Astrocyte of the spinal cord (primary cell): ENCODE data around the gene PTCD1.
A peak's percentile ranks its signal among the peaks of the same experiment; 100 is the strongest.

Experiments
- DNase-seq: peaks from one replicate; pipeline ENCODE4 v3.0.0; 2011; ENCODE audit warnings: low read depth, low spot score
- H3K4me3 ChIP-seq: 2 replicates; pipeline ENCODE4 v1.5.1; 2011; ENCODE audit warnings: low read depth, mild to moderate bottlenecking, low read length, moderate library complexity
- in situ Hi-C: cut with HindIII; loops from 2 replicates; pipeline ENCODE4 v1.10.0; 2017; ENCODE audit warnings: low sequenced_read_pairs
- TF ChIP-seq, protein P1 (sequence below): IDR thresholded peaks from 2 replicates; pipeline ENCODE4 v1.5.1; 2012; ENCODE audit warnings: low read depth, mild to moderate bottlenecking, low read length, inconsistent platforms

The PTCD1 gene

DNA sequence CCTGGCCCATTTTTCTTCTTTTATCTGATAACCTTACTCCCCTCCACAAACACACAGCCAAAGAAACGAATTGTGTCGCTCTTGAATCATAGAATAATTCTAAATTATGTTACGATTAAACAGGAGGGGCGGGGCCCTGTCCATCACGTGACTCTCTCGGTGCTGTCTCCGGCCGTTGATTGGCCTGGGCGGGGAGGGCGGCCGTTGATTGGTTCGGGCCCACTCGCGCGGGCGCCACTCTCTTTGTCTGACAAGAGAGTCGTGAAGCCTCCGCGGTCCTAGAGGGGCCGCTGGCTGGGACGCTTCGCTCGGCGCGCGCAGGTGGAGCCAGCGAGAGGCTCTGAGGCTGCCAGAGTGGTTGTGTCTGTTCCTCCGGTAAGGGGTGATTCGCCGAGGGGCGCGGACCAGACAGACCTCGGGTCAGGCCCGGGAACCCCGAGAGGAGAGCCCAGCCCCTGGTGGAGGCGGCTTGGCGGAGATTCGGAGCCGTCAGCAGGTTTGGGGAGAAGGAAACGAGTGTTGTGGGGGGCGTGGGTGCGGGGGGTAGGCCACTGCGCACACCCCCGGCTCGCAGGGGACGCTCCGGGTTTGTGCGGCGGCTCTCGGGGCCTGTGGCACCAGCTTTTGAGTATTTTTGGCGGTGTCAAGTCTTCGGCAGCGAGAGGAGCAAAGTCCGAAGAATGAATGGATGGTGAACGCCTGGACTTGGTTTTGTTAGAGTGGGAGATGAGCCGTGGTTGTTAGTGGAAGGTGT, 34.1 kb upstream of the PTCD1 start, which contains the start of gene ZNF789:
ZNF789 (plus strand) TSS at position 330 of the 754 bp plus-strand sequence. CDS start 3,567 bp downstream, outside the sequence.
- TF ChIP-seq, protein P1, sequence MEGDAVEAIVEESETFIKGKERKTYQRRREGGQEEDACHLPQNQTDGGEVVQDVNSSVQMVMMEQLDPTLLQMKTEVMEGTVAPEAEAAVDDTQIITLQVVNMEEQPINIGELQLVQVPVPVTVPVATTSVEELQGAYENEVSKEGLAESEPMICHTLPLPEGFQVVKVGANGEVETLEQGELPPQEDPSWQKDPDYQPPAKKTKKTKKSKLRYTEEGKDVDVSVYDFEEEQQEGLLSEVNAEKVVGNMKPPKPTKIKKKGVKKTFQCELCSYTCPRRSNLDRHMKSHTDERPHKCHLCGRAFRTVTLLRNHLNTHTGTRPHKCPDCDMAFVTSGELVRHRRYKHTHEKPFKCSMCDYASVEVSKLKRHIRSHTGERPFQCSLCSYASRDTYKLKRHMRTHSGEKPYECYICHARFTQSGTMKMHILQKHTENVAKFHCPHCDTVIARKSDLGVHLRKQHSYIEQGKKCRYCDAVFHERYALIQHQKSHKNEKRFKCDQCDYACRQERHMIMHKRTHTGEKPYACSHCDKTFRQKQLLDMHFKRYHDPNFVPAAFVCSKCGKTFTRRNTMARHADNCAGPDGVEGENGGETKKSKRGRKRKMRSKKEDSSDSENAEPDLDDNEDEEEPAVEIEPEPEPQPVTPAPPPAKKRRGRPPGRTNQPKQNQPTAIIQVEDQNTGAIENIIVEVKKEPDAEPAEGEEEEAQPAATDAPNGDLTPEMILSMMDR: no peak
- H3K4me3 ChIP-seq: peak within 1 kb of the TSS; percentile 91
- DNase-seq: peak; percentile 98
- in situ Hi-C loops: no loop called here

DNA sequence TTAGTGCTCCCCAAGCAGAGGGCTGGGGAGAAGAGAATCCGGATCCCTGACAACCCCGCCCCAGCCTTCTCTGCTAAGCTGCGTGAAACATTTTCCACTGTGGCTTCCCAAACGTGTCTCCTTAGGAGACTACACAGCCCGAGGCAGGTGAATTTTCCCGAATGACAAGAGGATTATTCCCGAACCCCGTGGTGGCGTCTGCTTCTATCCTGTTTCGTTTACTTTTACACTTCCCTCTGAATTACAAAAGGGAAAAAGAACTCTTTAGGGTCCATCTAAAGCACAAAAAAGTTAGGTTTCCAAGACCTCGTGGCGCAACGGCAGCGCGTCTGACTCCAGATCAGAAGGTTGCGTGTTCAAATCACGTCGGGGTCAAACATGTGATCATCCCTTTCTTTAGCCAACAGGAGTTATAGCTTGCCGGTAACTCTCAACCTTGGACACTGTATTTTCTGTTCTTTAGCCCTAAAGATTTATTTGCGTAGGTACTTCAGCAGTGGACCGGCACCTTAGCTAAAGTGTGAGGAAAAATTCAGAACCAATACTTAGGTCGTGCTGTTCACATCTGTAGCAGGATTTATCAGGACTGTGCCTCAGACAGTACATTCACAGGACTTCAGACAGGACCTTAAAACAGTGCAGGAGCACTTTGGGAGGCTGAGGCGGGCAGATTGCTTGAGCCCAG, 30.9 kb upstream of the PTCD1 start:
- TF ChIP-seq, protein P1: no peak
- in situ Hi-C loops: no loop called here
- DNase-seq: no peak
- no peak overlapping the region for H3K4me3 ChIP-seq

DNA sequence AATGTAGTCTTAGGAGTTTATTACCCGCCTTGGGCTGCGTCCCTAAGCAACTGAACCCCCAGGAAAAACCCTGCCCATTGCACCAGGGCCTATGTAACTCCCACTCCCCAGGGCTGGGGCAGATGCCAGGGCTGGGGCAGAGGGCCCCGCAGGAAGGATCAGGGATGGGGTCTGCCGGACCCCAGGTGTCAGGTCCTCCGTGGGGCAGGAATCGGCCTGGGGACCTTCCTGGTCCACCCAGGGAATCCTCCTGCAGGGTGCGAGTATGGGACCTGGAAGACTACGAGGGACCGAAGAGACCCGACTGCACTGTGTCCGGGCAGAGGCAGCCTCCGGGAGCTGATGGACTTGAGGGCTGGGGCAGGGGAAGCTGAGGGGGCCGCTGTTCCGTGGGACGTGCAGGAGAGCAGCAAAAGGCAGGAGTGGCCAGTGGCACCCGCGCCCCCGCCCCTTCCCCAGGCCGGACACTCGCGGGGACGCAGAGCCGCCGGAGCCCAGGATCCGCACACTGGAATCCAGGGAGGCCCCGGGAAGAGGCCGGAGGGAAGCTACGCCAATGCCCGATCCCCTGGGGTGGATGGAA, 29.8 kb upstream of the PTCD1 start:
- H3K4me3 ChIP-seq: no peak overlapping the region
- in situ Hi-C loops: no loop called here

DNA sequence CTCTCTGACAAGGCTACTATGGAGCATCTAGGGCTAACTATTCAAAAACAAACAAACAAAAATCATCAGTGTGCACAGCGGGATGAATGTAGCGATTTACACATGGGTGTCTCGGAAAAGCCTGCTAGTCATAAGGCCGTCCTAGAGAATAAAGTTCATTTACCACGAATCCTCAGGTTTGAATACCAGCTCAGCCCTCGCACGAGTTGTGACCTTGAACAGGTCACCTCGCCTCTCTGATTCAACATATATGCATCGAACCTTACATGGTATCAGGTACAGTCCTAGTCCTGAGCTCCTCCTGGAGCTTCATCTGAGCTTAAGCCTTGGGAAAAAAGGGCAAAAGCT, 26.8 kb upstream of the PTCD1 start:
- no peak for DNase-seq
- peak overlapping the region; percentile 75 for H3K4me3 ChIP-seq
- in situ Hi-C loops: no loop called here
- TF ChIP-seq, protein P1: no peak

More for the DNA sequence above, 29.8 kb upstream of the PTCD1 start:
- TF ChIP-seq, protein P1: no peak
- no peak for DNase-seq

DNA sequence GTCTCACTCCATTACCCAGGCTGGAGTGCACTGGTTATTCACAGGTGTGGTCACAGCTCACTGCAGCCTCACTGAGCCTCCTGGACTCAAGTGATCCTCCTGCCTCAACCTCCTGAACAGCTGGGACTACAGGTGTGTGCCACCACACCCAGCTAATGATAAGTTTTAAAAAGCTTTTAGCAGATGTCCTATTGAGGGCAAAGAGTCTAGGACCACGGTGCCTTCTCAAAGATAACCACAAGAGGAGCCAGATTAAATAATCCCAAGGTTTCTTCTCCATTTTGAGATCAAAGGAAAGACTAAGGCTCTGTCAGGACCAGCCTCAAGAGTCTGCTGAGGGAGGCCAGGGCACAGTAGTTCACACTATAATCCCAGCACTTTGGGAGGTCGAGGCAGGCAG, 22.6 kb upstream of the PTCD1 start:
- in situ Hi-C loops: no loop called here
- DNase-seq: no peak
- TF ChIP-seq, protein P1: no peak
- no peak overlapping the region for H3K4me3 ChIP-seq

DNA sequence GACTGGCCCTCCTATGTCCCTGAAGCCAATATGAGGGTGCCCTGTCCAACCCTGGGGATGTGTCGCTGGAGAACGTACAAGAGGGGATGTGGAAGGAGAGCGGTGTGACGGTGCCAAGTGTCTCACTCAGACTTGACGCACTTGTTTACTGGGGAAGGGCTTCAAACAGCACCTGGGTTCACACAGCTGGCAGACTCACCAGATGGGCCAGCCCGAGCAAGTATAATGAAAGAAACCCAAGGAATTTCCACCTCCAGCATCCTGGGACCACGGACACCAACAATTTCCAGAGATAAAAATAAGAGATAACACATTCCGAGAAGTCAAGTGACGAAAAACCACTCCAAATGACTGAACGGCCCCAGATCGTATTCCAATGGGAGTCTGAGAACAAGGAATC, 22.1 kb upstream of the PTCD1 start:
- H3K4me3 ChIP-seq: no peak overlapping the region
- TF ChIP-seq, protein P1: no peak
- in situ Hi-C loops: no loop called here
- no peak for DNase-seq
